ENCODE data around the gene TOM1. TPM values are rescaled to one million over a fixed set of nuclear protein-coding genes. Genes with fewer than 3 reads are reported as not detected.

Gene TOM1
- total RNA-seq, 1 donor from 2014 or later: 47.9 TPM

GRCh38 chr22:35347462-35347861, 47.8 kb downstream of the TOM1 start:
- TF ChIP-seq, protein P1, sequence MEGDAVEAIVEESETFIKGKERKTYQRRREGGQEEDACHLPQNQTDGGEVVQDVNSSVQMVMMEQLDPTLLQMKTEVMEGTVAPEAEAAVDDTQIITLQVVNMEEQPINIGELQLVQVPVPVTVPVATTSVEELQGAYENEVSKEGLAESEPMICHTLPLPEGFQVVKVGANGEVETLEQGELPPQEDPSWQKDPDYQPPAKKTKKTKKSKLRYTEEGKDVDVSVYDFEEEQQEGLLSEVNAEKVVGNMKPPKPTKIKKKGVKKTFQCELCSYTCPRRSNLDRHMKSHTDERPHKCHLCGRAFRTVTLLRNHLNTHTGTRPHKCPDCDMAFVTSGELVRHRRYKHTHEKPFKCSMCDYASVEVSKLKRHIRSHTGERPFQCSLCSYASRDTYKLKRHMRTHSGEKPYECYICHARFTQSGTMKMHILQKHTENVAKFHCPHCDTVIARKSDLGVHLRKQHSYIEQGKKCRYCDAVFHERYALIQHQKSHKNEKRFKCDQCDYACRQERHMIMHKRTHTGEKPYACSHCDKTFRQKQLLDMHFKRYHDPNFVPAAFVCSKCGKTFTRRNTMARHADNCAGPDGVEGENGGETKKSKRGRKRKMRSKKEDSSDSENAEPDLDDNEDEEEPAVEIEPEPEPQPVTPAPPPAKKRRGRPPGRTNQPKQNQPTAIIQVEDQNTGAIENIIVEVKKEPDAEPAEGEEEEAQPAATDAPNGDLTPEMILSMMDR (IDR thresholded peaks at IDR 0.05): no peak
- no peaks in the 10 kb centered on the region for H3K27me3 Mint-ChIP-seq (ENCODE audit: low read depth)
- H3K27ac Mint-ChIP-seq (ENCODE audit: unreplicated experiment): no peak overlapping the region
- DNase-seq (ENCODE audit: low spot score): no peak
- peaks cover 23% of the 10 kb centered on the region for H3K4me1 Mint-ChIP-seq (ENCODE audit: low read depth)
- peaks cover 3% of the 10 kb centered on the region for H3K36me3 Mint-ChIP-seq (ENCODE audit: low read depth)
- no peak overlapping the region for H3K4me3 Mint-ChIP-seq (ENCODE audit: unreplicated experiment)
- no peaks in the 10 kb centered on the region for H3K9me3 Mint-ChIP-seq (ENCODE audit: low read depth)

GRCh38 chr22:35348026-35348590, 48.4 kb downstream of the TOM1 start:
- H3K36me3 Mint-ChIP-seq (ENCODE audit: low read depth): peaks cover 3% of the 10 kb centered on the region
- no peak for DNase-seq (ENCODE audit: low spot score)
- no peaks in the 10 kb centered on the region for H3K27me3 Mint-ChIP-seq (ENCODE audit: low read depth)
- TF ChIP-seq, protein P1 (IDR thresholded peaks at IDR 0.05): no peak
- H3K4me3 Mint-ChIP-seq (ENCODE audit: unreplicated experiment): no peak overlapping the region
- H3K9me3 Mint-ChIP-seq (ENCODE audit: low read depth): no peaks in the 10 kb centered on the region
- no peak overlapping the region for H3K27ac Mint-ChIP-seq (ENCODE audit: unreplicated experiment)
- peaks cover 23% of the 10 kb centered on the region for H3K4me1 Mint-ChIP-seq (ENCODE audit: low read depth)

GRCh38 chr22:35348703-35349102, 49.0 kb downstream of the TOM1 start:
- Mint-ChIP-seq H3K9me3 (ENCODE audit: low read depth) (no peaks in the 10 kb centered on the region), H3K27me3 (ENCODE audit: low read depth) (no peaks in the 10 kb centered on the region), H3K27ac (ENCODE audit: unreplicated experiment) (no peak overlapping the region), H3K4me1 (ENCODE audit: low read depth) (peaks cover 23% of the 10 kb centered on the region), H3K4me3 (ENCODE audit: unreplicated experiment) (no peak overlapping the region), H3K36me3 (ENCODE audit: low read depth) (peaks cover 3% of the 10 kb centered on the region)
- TF ChIP-seq, protein P1 (IDR thresholded peaks at IDR 0.05): no peak
- no peak for DNase-seq (ENCODE audit: low spot score)

DNA sequence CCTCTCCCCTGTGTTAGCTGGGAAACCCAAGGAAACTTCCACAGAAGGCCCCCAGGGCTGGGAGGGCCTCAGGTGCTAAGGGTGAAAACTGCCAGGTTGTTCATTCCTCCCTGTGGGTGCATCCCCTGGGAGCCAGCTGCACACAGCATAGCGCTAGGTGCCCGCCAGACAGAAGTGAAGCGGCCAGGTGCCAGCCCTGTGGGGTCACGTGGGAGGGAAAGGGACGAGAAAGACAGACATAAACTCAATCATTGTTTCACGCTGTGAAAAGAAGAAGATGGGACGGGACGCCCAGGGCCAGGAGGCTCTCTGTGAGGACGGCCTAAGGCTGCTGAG, 49.6 kb downstream of the TOM1 start:
- no peak overlapping the region for H3K4me3 Mint-ChIP-seq (ENCODE audit: unreplicated experiment)
- peak overlapping the region; percentile 77 for H3K27ac Mint-ChIP-seq (ENCODE audit: unreplicated experiment)
- no peaks in the 10 kb centered on the region for H3K27me3 Mint-ChIP-seq (ENCODE audit: low read depth)
- H3K36me3 Mint-ChIP-seq (ENCODE audit: low read depth): peaks cover 3% of the 10 kb centered on the region
- DNase-seq (ENCODE audit: low spot score): no peak
- peaks cover 23% of the 10 kb centered on the region for H3K4me1 Mint-ChIP-seq (ENCODE audit: low read depth)
- TF ChIP-seq, protein P1 (IDR thresholded peaks at IDR 0.05): no peak
- no peaks in the 10 kb centered on the region for H3K9me3 Mint-ChIP-seq (ENCODE audit: low read depth)

- DNase-seq (ENCODE audit: low spot score): no peak
- Mint-ChIP-seq H3K36me3 (ENCODE audit: low read depth) (peaks cover 2% of the 10 kb centered on the region), H3K9me3 (ENCODE audit: low read depth) (no peaks in the 10 kb centered on the region), H3K4me1 (ENCODE audit: low read depth) (peaks cover 23% of the 10 kb centered on the region), H3K27ac (ENCODE audit: unreplicated experiment) (peak overlapping the region; percentile 85), H3K27me3 (ENCODE audit: low read depth) (no peaks in the 10 kb centered on the region), H3K4me3 (ENCODE audit: unreplicated experiment) (no peak overlapping the region)
- TF ChIP-seq, protein P1 (IDR thresholded peaks at IDR 0.05): no peak
Measured at GRCh38 chr22:35349704-35350538, 50.2 kb downstream of the TOM1 start.

All from chondrocyte (in vitro differentiated cells).